Adrenal gland (tissue), 12 donors: ENCODE data around the gene SLC7A6. TPM values are rescaled to one million over a fixed set of nuclear protein-coding genes. Genes with fewer than 3 reads are reported as not detected.

Experiments
- DNase-seq, 7 donors: peaks; one replicate each; pipeline ENCODE4 v3.0.0-alpha.2; 2019 to 2020
- H3K27ac ChIP-seq, 5 donors: fragments of 200-600 bp; sonication (generic) in 4 of 5; 1 replicate in 3 of 5; 2 replicates in 2 of 5; pipeline versions ENCODE4 v1.5.1 to v1.8.0; 2016 to 2020; ENCODE audit warnings: mild to moderate bottlenecking in 1 of 5
- H3K27me3 ChIP-seq: fragments of 200-600 bp; 2 replicates; pipeline ENCODE4 v1.8.0; 2021
- H3K36me3 ChIP-seq, 2 donors: fragments of 200-600 bp; replicated peaks in 1 of 2; 1 replicate in 1 of 2; 2 replicates in 1 of 2; pipeline versions ENCODE4 v1.5.1 to v1.8.0; 2018 to 2022
- H3K4me1 ChIP-seq, 2 donors: fragments of 200-600 bp; replicated peaks in 1 of 2; 1 replicate in 1 of 2; 2 replicates in 1 of 2; pipeline versions ENCODE4 v1.5.1 to v1.8.0; 2018 to 2021
- H3K4me3 ChIP-seq, 4 donors: fragments of 200-600 bp; sonication (generic) in 3 of 4; one replicate each; pipeline ENCODE4 v1.5.1; 2016 to 2018
- H3K9me3 ChIP-seq, 3 donors: fragments of 200-600 bp; sonication (generic) in 1 of 3; replicated peaks in 1 of 3; 1 replicate in 2 of 3; 2 replicates in 1 of 3; pipeline versions ENCODE4 v1.5.1 to v1.8.0; 2016 to 2021
- CTCF ChIP-seq, 6 experiments: fragments of 450-650 bp in 4 of 6; fragments of 200-600 bp in 2 of 6; sonication (generic) in 1 of 6; IDR thresholded peaks; 1 replicate in 5 of 6; 2 replicates in 1 of 6; pipeline versions ENCODE4 v1.5.1 to v1.8.0; 2016 to 2021; ENCODE audit warnings: antibody characterized with exemption in 6 of 6, mild to moderate bottlenecking in 2 of 6, moderate library complexity in 1 of 6
- POLR2A ChIP-seq, 2 donors: fragments of 450-650 bp; IDR thresholded peaks; one replicate each; pipeline ENCODE4 v1.6.1; 2017; ENCODE audit warnings: antibody characterized with exemption in 2 of 2, mild to moderate bottlenecking in 2 of 2, moderate library complexity in 1 of 2
- WGBS, 4 donors: extraction: QIAGEN DNeasy Blood & Tissue Kit in 2 of 4; methylation state at CpG; one replicate each; pipeline versions ENCODE4 v1.1.5 to v1.1.7; 2013 to 2017; 5-methylcytosine and 5-hydroxymethylcytosine counted together
- intact Hi-C, 2 donors: fragments of 100-400 bp; cut with DNase I; formaldehyde crosslinking; loops; one replicate each; pipeline versions ENCODE4 v1.14.1 to v1.15.0; 2022 to 2023
- polyA plus RNA-seq, 3 donors: library from polyadenylated mRNA; stranded (reverse); fragments of 200-250 nt in 2 of 3; fragments of 350-450 nt in 1 of 3; fragmentation: Illumina TruSeq in 1 of 3; extraction: RNeasy Lipid Tissue Mini Kit (QIAGEN cat#74804) in 1 of 3; gene quantifications; one replicate each; pipeline ENCODE4 v1.2.3, GENCODE V29; 2013 to 2014
- total RNA-seq, 9 donors: library from RNA; depleted of rRNA in 4 of 9; stranded (reverse); fragments of >200 nt in 4 of 9; fragments of 120-200 nt in 1 of 9; fragmentation: NEBNext Ultra II Directional in 1 of 9; extraction: Animal tissue kit (Norgen Biotek cat#: 25700) in 1 of 9; gene quantifications; one replicate each; pipeline versions ENCODE4 v1.1.0 to v1.2.4, GENCODE V29; 2013 to 2023
- donor health status: healthy with polysubstance abuse.
- donor health status: Bipolar disorder and iron deficiency.
- donor health status: DM: yes; HTN: yes; CAD: no.
- donor health status: DM: no; HTN: no; CAD: no.
- donor health status: DM: no; HTN: no; CAD: no.
- donor health status: DM: yes; HTN: yes; CAD: no.

SLC7A6 gene
- total and polyA plus RNA-seq, 12 donors, result 2.0 to 54.7 (median 22.0) TPM

- H3K36me3 ChIP-seq, result peaks cover 0 to 6% of the 10 kb centered on the region in 2 donors
- no peak overlapping the region for H3K4me3 ChIP-seq
- H3K4me1 ChIP-seq, result peaks cover 17 to 34% of the 10 kb centered on the region in 2 donors
- intact Hi-C loops, result no loop called here
- no peak for DNase-seq
- H3K9me3 ChIP-seq, result no peaks in the 10 kb centered on the region
- TF ChIP-seq POLR2A (IDR thresholded peaks at IDR 0.05) (no peak), CTCF (IDR thresholded peaks at IDR 0.05) (no peak)
- H3K27me3 ChIP-seq, result no peaks in the 10 kb centered on the region
- peak overlapping the region in 2 of 5 donors; percentile 10 to 26 for H3K27ac ChIP-seq
- WGBS, 4 donors, result 84 to 90% (median 88%) methylated on average over 13 of the region's 13 CpGs
Observed at GRCh38 chr16:68279726-68280558, 15.6 kb downstream of the SLC7A6 start.

GRCh38 chr16:68281368-68282063 is 17.2 kb downstream of the SLC7A6 start:
- Histone ChIP-seq H3K4me3 (no peak overlapping the region), H3K36me3 (peaks cover 0 to 6% of the 10 kb centered on the region in 2 donors), H3K27me3 (no peaks in the 10 kb centered on the region), H3K4me1 (peaks cover 15 to 35% of the 10 kb centered on the region in 2 donors), H3K27ac (peak overlapping the region in 1 of 5 donors; percentile 27), H3K9me3 (no peaks in the 10 kb centered on the region)
- DNase-seq, result no peak
- intact Hi-C loops, result no loop called here
- 77 to 93% (median 88%) methylated on average over 4 of the region's 4 CpGs for WGBS, 4 donors
- TF ChIP-seq CTCF (IDR thresholded peaks at IDR 0.05) (no peak), POLR2A (IDR thresholded peaks at IDR 0.05) (no peak)

- Histone ChIP-seq H3K27me3 (no peaks in the 10 kb centered on the region), H3K36me3 (peaks cover 0 to 6% of the 10 kb centered on the region in 2 donors), H3K27ac (peak overlapping the region in 1 of 5 donors; percentile 27), H3K9me3 (no peaks in the 10 kb centered on the region), H3K4me1 (peaks cover 13 to 37% of the 10 kb centered on the region in 2 donors), H3K4me3 (no peak overlapping the region)
- TF ChIP-seq CTCF (IDR thresholded peaks at IDR 0.05) (no peak), POLR2A (IDR thresholded peaks at IDR 0.05) (no peak)
- intact Hi-C loops, result no loop called here
- DNase-seq, result no peak
- 66 to 91% (median 79%) methylated on average over 4 of the region's 4 CpGs for WGBS, 4 donors
Observed at GRCh38 chr16:68282064-68282452, 17.7 kb downstream of the SLC7A6 start.

- H3K27ac ChIP-seq, result peak overlapping the region in 4 of 5 donors; percentile 16 to 65 (median 42)
- 62 to 71% (median 64%) methylated on average over 5 of the region's 5 CpGs for WGBS, 4 donors
- H3K36me3 ChIP-seq, result peaks cover 0 to 6% of the 10 kb centered on the region in 2 donors
- TF ChIP-seq CTCF (IDR thresholded peaks at IDR 0.05), result no peak
- no peak for TF ChIP-seq POLR2A (IDR thresholded peaks at IDR 0.05)
- DNase-seq, result no peak
- intact Hi-C loops, result no loop called here
- H3K27me3 ChIP-seq, result no peaks in the 10 kb centered on the region
- no peak overlapping the region for H3K4me3 ChIP-seq
- H3K9me3 ChIP-seq, result no peaks in the 10 kb centered on the region
- peaks cover 25 to 50% of the 10 kb centered on the region in 2 donors for H3K4me1 ChIP-seq
Observed at GRCh38 chr16:68283346-68283745, 19.0 kb downstream of the SLC7A6 start.
